Measurements from ENCODE around the gene CMSS1. TPM values are rescaled to one million over a fixed set of nuclear protein-coding genes. Genes with fewer than 3 reads are reported as not detected.
"Not testable (repeated sequence)": the region's sequence is repeated elsewhere in the genome, so short reads cannot be mapped to it uniquely, and the experiment has no call there.

Gene CMSS1
- total and polyA plus RNA-seq, 2 donors, result 14.7 to 25.0 TPM

DNA sequence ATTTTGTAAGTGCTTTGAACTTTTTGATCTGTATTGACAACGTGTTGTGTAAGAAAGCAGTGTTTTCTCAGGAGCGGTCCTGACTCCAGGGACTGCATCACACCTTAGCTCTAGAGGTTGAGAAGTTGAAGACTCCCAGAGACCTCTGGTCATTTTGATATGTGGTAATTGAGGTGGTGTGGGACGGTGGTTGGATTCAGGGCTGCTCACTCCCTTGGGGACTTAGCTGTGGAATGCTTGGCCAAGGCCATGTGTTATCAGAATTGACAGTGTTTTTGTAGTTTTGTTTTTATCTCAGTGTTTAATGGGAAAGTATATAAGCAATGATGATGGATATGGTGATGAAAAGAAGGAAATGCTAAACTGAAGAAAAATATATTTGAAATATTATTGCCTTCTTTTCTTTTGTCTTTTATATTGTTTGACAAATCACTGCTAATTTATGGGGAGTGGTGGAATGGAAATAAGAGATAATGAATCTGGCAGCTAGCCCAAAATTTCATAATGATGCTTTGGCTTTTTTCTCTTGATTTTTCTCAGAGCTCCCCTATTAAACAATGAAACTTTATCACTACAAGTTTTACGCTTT, 16.0 kb downstream of the CMSS1 start:
- Histone ChIP-seq H3K4me3 (ENCODE audit: low read depth, low read length) (no peak overlapping the region), H3K4me1 (ENCODE audit: insufficient read depth) (no peaks in the 10 kb centered on the region), H3K27ac (ENCODE audit: low read depth) (no peak overlapping the region), H3K36me3 (ENCODE audit: insufficient read depth) (no peaks in the 10 kb centered on the region)
- no peak for DNase-seq (ENCODE audit: extremely low spot score)
- 40% methylated on average over 4 of the region's 4 CpGs for WGBS

DNA sequence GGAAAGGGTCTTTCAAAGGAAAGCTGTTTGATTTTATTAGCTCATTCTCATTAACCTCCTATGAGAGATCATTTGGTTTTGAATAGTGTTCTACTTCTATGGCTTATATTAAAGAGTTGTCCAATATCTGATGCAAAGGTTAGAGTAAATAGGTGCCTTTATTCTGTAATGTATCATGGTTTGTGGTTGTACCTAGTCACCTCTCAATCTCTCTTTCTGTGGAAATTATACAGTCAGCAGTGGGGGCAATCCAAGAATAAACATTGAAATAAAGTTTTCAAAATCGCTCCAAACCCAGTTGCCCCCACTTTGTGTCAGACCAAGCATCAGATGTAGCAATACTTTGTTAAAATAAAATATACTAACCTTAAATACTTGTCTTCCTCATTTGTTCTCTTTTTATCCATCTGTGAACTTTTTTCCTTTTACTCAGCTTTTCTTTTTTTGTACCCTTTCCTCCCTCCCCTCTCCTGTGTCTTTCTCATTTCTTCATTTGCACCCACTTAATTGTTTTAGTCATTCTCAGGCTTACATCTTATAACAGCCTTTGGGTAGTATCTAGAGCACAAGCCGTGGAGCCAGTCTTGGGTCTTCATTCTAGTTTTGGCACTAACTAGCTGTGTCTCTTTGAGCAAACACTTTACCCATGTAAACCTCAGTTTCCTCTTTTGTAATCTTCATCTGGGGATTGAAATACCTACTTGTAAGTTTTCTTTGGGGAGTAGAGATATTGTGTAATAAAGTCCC, 16.7 kb downstream of the CMSS1 start:
- no peak for DNase-seq (ENCODE audit: extremely low spot score)
- WGBS, result 89% methylated on average over 2 of the region's 2 CpGs
- Histone ChIP-seq H3K4me3 (ENCODE audit: low read depth, low read length) (no peak overlapping the region), H3K36me3 (ENCODE audit: insufficient read depth) (no peaks in the 10 kb centered on the region), H3K27ac (ENCODE audit: low read depth) (no peak overlapping the region), H3K4me1 (ENCODE audit: insufficient read depth) (no peaks in the 10 kb centered on the region)

DNA sequence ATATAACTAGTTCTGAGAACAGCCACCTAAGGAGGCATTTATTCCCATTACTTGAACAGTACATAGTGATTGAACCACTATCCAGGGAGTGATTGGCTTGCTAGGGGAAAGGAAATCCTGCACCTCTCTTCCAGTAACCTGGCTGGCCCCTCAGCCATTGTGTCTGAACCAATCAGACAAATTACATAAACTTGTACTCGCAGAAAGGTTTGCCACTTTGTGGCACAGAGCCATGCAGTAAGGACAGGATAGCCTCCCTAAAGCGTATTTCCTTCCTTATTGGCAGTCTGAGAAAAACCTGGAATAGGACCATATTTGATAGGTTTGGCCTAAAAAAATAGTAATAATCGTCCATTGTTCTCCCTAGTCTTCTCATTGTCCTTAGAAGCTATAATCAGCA, 19.0 kb downstream of the CMSS1 start:
- no peak overlapping the region for H3K4me3 ChIP-seq (ENCODE audit: low read depth, low read length)
- H3K27ac ChIP-seq (ENCODE audit: low read depth), result no peak overlapping the region
- H3K36me3 ChIP-seq (ENCODE audit: insufficient read depth), result no peaks in the 10 kb centered on the region
- 84% methylated on average over 3 of the region's 3 CpGs for WGBS
- H3K4me1 ChIP-seq (ENCODE audit: insufficient read depth), result no peaks in the 10 kb centered on the region
- DNase-seq (ENCODE audit: extremely low spot score), result no peak

DNA sequence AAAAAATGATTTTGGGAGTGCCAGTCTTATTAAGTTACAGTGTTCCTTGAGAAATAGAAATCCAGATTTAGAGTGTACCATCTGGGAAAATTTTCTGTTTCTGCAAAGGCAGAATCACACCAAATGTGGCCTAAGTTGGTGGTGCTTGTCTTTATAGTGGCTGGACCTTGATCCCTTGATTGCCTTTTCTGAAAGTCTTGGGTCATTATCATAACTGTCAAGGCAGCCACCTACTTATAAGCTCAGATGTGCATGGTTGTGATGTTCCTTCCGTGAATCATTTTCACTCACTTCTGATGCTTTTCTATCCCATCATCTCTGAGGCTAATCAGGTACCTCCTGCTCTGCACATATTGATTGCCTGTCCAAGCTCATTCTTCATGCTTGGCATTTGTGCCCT, 20.1 kb downstream of the CMSS1 start:
- 95% methylated on average over 1 of the region's 1 CpG for WGBS
- Histone ChIP-seq H3K27ac (ENCODE audit: low read depth) (no peak overlapping the region), H3K4me3 (ENCODE audit: low read depth, low read length) (no peak overlapping the region), H3K36me3 (ENCODE audit: insufficient read depth) (no peaks in the 10 kb centered on the region), H3K4me1 (ENCODE audit: insufficient read depth) (no peaks in the 10 kb centered on the region)
- DNase-seq (ENCODE audit: extremely low spot score), result no peak

DNA sequence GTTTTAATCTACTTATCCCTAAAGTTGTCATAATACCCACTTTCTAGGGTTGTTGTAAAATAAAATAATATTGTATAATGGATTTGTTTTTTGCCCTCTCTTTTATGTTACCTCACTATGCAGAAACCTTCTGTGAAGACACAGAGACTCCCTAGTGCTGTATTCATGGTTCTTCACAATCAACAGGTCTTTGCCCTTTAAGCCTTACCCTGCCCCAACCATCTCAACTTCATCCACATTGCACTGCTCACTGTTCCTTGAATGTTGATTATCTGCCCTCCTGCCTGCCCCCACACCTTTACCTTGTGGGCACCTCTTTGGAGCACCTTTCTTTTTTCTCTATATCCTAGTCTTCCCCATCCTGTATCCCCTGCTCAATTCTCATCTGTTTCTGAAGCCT, 21.1 kb downstream of the CMSS1 start:
- no peaks in the 10 kb centered on the region for H3K4me1 ChIP-seq (ENCODE audit: insufficient read depth)
- no peak overlapping the region for H3K4me3 ChIP-seq (ENCODE audit: low read depth, low read length)
- no peaks in the 10 kb centered on the region for H3K36me3 ChIP-seq (ENCODE audit: insufficient read depth)
- H3K27ac ChIP-seq (ENCODE audit: low read depth), result no peak overlapping the region
- DNase-seq (ENCODE audit: extremely low spot score), result no peak

DNA sequence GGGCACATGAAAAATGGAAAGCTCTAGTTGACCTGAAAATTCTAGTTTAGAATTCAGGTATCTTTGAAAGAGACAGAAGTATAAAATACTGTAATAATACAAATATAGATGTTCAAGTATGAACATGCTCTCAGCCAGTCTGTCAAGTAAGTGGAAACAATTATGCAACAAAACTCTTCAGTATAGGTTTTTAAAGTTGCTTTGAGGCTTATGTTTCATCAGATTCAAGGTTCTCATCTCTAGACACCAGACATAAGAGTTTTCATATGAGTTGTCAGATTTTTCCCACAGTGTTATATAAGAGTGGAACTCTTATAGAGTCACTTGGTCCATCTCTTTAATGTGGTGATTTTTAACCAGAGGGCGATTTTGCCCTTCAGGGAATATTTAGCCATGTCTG, 22.0 kb downstream of the CMSS1 start:
- H3K4me1 ChIP-seq (ENCODE audit: insufficient read depth), result no peaks in the 10 kb centered on the region
- 94% methylated on average over 1 of the region's 1 CpG for WGBS
- H3K4me3 ChIP-seq (ENCODE audit: low read depth, low read length), result no peak overlapping the region
- no peaks in the 10 kb centered on the region for H3K36me3 ChIP-seq (ENCODE audit: insufficient read depth)
- no peak overlapping the region for H3K27ac ChIP-seq (ENCODE audit: low read depth)
- no peak for DNase-seq (ENCODE audit: extremely low spot score)

DNA sequence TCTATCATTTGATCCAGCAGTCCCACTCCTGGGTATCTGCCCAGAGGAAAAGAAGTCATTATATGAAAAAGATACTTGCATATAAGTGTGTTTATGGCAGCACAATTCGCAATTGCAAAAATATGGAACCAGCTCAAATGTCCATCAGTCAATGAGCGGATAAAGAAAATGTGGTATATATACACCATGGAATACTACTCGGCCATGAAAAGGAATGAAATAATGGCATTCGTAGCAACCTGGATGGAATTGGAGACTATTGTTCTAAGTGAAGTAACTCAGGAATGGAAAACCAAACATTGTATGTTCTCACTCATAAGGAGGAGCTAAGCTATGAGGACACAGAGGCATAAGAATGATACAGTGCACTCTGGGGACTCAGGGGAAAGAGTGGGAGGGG, 24.3 kb downstream of the CMSS1 start:
- not testable (repeated sequence) for H3K36me3 ChIP-seq (ENCODE audit: insufficient read depth); H3K4me3 ChIP-seq (ENCODE audit: low read depth, low read length); H3K27ac ChIP-seq (ENCODE audit: low read depth); DNase-seq (ENCODE audit: extremely low spot score); H3K4me1 ChIP-seq (ENCODE audit: insufficient read depth)
- 95% methylated on average over 4 of the region's 4 CpGs for WGBS

DNA sequence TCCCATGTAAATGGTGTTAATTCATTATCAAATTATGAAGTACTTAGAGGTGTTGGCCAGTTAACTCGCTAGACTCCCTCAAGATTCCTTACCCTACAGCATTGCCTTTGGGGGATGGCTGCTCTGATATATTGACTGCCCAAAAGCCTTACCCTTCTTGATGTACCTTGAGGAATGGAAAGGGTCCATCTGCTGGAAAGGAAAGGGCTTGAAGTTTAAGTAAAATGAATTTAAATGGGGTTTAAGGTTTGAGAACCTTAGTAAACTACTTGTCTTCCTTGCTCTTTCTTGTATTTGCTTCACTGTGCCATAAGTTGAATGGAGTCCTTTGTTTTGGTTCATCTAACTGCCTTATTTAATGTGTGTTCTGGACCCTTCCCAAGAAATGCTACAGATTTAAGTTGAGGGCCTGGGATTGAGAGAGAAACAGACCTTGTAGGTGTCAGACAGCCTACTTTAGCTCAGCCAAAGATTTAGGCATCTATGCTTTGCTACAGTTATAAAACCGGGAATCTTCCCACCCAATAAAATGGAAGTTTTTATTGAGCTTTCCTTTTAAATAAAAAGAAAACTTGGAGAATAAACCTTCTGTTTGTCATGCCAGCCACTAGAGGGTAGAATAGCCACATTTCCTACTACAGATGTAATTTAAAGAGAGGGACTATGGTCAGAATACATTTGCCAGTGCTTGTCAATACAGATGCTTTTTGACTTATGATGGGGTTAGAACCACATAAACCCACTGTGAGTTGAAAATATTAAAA, 25.3 kb downstream of the CMSS1 start:
- Histone ChIP-seq H3K4me1 (ENCODE audit: insufficient read depth) (no peaks in the 10 kb centered on the region), H3K36me3 (ENCODE audit: insufficient read depth) (no peaks in the 10 kb centered on the region), H3K27ac (ENCODE audit: low read depth) (peak overlapping the region; percentile 62), H3K4me3 (ENCODE audit: low read depth, low read length) (no peak overlapping the region)
- DNase-seq (ENCODE audit: extremely low spot score), result peak; percentile 56
- 43% methylated on average over 2 of the region's 2 CpGs for WGBS

DNA sequence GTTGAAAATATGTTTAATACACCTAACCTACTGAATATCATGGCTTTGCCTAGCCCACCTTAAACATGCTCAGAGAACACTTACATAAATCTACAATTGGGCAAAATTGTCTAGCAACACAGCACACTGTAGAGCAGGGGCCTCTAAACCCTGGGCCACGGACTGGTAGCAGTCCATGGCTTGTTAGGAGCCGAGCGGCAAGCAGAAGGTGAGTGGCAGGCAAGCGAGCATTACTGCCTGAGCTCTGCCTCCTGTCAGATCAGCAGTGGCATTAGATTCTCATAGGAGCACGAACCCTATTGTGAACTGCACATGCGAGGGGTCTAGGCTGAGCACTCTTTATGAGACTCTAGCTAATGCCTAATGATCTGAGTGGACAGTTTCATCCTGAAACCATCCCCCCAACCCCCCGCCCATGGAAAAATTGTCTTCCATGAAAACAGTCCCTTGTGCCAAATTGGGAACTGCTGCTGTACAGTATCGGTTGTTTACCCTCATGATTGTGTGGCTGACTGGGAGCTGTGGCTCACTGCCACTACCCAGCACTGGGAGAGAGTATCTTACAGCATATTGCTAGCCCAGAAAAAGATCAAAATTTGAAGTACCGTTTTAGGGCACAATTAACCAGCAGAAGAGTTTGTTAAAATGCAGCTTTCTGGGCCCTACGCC, 26.1 kb downstream of the CMSS1 start:
- H3K27ac ChIP-seq (ENCODE audit: low read depth), result peak overlapping the region; percentile 62
- H3K4me1 ChIP-seq (ENCODE audit: insufficient read depth), result no peaks in the 10 kb centered on the region
- WGBS, result 29% methylated on average over 10 of the region's 10 CpGs
- no peak overlapping the region for H3K4me3 ChIP-seq (ENCODE audit: low read depth, low read length)
- H3K36me3 ChIP-seq (ENCODE audit: insufficient read depth), result no peaks in the 10 kb centered on the region
- no peak for DNase-seq (ENCODE audit: extremely low spot score)

DNA sequence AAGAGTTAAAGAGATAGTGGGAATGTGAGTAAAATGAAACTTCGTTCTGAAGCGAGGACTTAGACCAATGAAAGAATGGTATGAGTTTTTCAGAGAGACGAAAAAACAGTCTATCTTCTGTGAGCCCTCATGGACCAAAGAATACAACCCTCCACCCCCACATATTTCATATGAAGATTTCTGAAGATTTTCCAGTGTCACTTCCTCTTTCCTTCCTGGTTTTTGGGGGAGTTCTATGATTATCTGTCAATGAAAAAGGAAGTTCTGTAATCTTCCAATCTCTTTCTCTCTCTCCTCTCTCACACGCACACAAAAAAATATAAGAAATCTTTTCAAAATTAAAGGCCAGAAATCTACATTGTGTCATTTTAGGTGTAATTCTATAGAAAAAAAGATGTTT, 27.7 kb downstream of the CMSS1 start:
- no peak overlapping the region for H3K4me3 ChIP-seq (ENCODE audit: low read depth, low read length)
- WGBS, result 32% methylated on average over 4 of the region's 4 CpGs
- no peaks in the 10 kb centered on the region for H3K4me1 ChIP-seq (ENCODE audit: insufficient read depth)
- H3K27ac ChIP-seq (ENCODE audit: low read depth), result peak overlapping the region; percentile 2
- no peaks in the 10 kb centered on the region for H3K36me3 ChIP-seq (ENCODE audit: insufficient read depth)
- DNase-seq (ENCODE audit: extremely low spot score), result no peak

DNA sequence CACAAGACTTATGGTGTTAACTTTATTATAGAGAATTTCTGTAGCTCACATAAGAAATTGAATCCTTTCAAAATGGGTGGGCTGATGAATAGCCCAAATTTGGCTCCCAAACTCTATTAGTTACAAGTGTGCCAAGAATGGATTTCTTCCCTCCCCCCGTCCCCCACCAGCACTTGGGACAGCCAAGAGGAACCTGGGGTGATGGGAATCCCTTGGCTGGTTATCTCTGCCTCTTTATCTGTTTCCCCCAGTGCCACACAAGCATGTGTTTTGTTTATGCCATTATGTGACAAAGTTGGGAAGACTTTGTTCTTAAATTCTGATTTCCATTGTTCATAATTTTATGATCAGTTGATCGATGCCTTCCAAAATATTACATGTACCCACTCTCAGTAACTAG, 28.3 kb downstream of the CMSS1 start:
- DNase-seq (ENCODE audit: extremely low spot score), result no peak
- Histone ChIP-seq H3K36me3 (ENCODE audit: insufficient read depth) (no peaks in the 10 kb centered on the region), H3K4me3 (ENCODE audit: low read depth, low read length) (no peak overlapping the region), H3K27ac (ENCODE audit: low read depth) (peak overlapping the region; percentile 59), H3K4me1 (ENCODE audit: insufficient read depth) (no peaks in the 10 kb centered on the region)
- 42% methylated on average over 2 of the region's 2 CpGs for WGBS

DNA sequence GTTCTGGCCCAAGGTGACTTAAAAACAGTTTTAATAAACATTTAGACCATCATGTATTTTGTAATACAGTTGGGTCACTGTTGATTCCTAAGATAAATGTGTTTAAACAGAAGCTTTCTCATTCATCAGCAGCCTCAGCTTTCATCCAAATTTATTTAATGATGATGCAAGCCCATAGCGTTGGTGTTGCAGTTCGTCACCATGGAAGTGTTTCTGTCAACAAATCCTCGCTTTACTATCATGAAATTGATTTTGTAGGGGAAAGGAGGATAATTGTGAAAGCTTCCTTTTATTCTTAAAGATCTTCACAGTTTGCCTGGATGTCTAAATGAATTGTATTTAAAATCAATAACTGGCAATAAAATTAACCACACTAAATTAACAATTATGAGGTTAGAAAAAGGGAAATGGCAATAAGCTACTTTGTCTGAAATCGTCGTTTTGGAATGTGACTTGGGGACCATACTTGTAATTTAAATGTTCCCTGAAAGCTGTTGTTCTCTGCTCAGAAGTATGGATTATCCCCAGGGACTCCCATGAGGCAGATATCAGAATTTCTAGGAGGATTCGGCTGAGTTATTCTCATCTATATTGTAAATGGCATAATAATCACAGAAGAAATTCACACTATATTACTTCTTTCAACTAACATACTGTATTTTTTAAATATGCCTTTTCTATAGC, 29.0 kb downstream of the CMSS1 start:
- Histone ChIP-seq H3K4me1 (ENCODE audit: insufficient read depth) (no peaks in the 10 kb centered on the region), H3K4me3 (ENCODE audit: low read depth, low read length) (no peak overlapping the region), H3K27ac (ENCODE audit: low read depth) (peak overlapping the region; percentile 38), H3K36me3 (ENCODE audit: insufficient read depth) (no peaks in the 10 kb centered on the region)
- no peak for DNase-seq (ENCODE audit: extremely low spot score)
- WGBS, result 25% methylated on average over 6 of the region's 6 CpGs

DNA sequence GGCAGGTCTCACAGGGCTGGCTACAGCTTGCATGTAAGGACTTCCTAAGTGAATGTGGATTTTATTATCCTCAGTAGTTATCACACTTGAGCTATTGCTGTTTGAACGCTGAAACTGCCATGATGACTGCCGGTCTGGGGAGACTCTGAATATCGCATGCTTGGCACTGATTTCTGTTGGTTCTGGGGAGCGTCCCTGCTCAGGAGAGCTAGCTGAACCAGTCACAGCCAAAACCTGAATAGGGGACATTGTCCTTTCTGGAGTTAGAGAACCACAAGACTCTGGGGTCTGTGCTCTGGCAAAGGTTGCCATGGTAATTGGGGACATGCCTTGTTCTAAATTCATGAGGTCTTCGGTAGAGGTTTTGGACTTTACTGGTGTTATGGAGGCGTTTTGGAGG, 30.8 kb downstream of the CMSS1 start:
- H3K4me1 ChIP-seq (ENCODE audit: insufficient read depth), result no peaks in the 10 kb centered on the region
- no peak for DNase-seq (ENCODE audit: extremely low spot score)
- H3K36me3 ChIP-seq (ENCODE audit: insufficient read depth), result no peaks in the 10 kb centered on the region
- no peak overlapping the region for H3K4me3 ChIP-seq (ENCODE audit: low read depth, low read length)
- WGBS, result 63% methylated on average over 6 of the region's 6 CpGs
- H3K27ac ChIP-seq (ENCODE audit: low read depth), result no peak overlapping the region

All from urinary bladder (tissue), 4 donors.